Measurements from ENCODE around the gene GADD45B. TPM values are rescaled to one million over a fixed set of nuclear protein-coding genes. Genes with fewer than 3 reads are reported as not detected.

The GADD45B gene
- total RNA-seq, 1 experiment from 2014 or later: 16.2 TPM

DNA sequence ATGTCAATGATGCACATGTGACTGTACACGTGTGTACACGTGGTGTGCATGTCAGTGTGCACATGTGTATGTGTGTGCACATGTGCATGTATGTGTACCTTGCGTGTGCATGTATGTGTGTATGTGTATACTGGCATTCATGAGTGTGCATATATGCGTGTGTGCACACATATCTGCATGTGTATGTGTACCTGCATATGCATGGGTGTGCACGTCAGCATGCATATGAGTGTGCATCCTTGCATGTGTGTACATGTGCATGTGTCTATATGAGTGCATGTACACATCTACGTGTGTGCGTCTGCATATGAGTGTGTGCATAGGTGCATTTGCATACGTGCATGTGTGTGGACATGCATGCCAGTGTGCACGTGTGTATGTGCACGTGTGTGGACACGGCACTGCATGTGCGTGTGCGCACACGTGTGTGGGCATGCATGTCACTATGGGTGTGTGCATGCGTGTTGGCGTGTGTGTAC, 48.5 kb downstream of the GADD45B start:
- Histone ChIP-seq H3K9me3 (ENCODE audit: control insufficient read depth, low read depth, low read length) (no peaks in the 10 kb centered on the region), H3K14ac (ENCODE audit: insufficient read depth, low read length) (no peak overlapping the region), H4K8ac (replicated peaks; ENCODE audit: insufficient read length, low read depth, low read length) (peak overlapping the region; percentile 13), H3K4me1 (ENCODE audit: insufficient read depth, low read length) (peaks cover 2% of the 10 kb centered on the region; the same call in 1 of the 2 replicates), H2BK5ac (ENCODE audit: insufficient read length, low read length) (no peak overlapping the region), H3K4ac (ENCODE audit: low read depth, low read length) (no peak overlapping the region), H3K27ac (ENCODE audit: insufficient read length, low read depth, low read length) (no peak overlapping the region), H2BK12ac (ENCODE audit: insufficient read length, low read depth, low read length) (no peak overlapping the region), H2BK15ac (ENCODE audit: low read depth, low read length) (no peak overlapping the region), H4K5ac (ENCODE audit: insufficient read length, low read depth, low read length) (peak overlapping the region; percentile 14), H3K27me3 (ENCODE audit: insufficient read depth, low read length) (no peaks in the 10 kb centered on the region), H3K18ac (ENCODE audit: insufficient read length, low read depth, low read length) (no peak overlapping the region), H3K56ac (ENCODE audit: insufficient read length, low read depth, low read length) (no peak overlapping the region), H4K91ac (ENCODE audit: insufficient read length, low read depth, low read length) (no peak overlapping the region), H3K79me1 (ENCODE audit: insufficient read depth, low read depth, low read length, poor library complexity, severe bottlenecking) (no peaks in the 10 kb centered on the region), H4K20me1 (ENCODE audit: control insufficient read depth, insufficient read depth, insufficient read length) (peaks cover 4% of the 10 kb centered on the region), H3K23me2 (ENCODE audit: insufficient read length, low read depth, low read length, poor library complexity, severe bottlenecking) (no peaks in the 10 kb centered on the region), H2AFZ (ENCODE audit: low read length) (no peak overlapping the region), H3T11ph (ENCODE audit: low read length) (no peak overlapping the region), H3K79me2 (ENCODE audit: insufficient read depth, low read length) (no peaks in the 10 kb centered on the region), H2BK20ac (ENCODE audit: low read depth, low read length, poor library complexity, severe bottlenecking) (no peak overlapping the region), H3K4me2 (ENCODE audit: insufficient read depth, insufficient read length, low read length) (no peak overlapping the region), H3K9ac (ENCODE audit: extremely low read depth, insufficient read length, low read length) (no peak overlapping the region), H2AK5ac (ENCODE audit: insufficient read length, low read length) (no peak overlapping the region), H3K23ac (ENCODE audit: insufficient read length, low read depth, low read length) (no peak overlapping the region), H2BK120ac (ENCODE audit: low read depth, low read length, poor library complexity, severe bottlenecking) (no peak overlapping the region)
- H3K4me1 Mint-ChIP-seq: peaks cover 6 to 21% of the 10 kb centered on the region in 2 experiments; a peak in 3 of 4 replicates
- no peaks in the 10 kb centered on the region for H3K27me3 Mint-ChIP-seq (ENCODE audit: low read depth)
- H3K9me3 Mint-ChIP-seq: no peaks in the 10 kb centered on the region; a peak in 1 of 5 replicates
- no peak for DNase-seq
- H3K4me3 Mint-ChIP-seq: no peak overlapping the region
- H3K27ac Mint-ChIP-seq: peak overlapping the region in 2 of 3 experiments; percentile 69 to 92; a peak in 3 of 7 replicates
- WGBS (ENCODE audit: extremely low coverage, insufficient read length, low lambda C conversion rate): no CpG with 5 or more reads among the region's 16 CpGs
- TF ChIP-seq, protein P1, sequence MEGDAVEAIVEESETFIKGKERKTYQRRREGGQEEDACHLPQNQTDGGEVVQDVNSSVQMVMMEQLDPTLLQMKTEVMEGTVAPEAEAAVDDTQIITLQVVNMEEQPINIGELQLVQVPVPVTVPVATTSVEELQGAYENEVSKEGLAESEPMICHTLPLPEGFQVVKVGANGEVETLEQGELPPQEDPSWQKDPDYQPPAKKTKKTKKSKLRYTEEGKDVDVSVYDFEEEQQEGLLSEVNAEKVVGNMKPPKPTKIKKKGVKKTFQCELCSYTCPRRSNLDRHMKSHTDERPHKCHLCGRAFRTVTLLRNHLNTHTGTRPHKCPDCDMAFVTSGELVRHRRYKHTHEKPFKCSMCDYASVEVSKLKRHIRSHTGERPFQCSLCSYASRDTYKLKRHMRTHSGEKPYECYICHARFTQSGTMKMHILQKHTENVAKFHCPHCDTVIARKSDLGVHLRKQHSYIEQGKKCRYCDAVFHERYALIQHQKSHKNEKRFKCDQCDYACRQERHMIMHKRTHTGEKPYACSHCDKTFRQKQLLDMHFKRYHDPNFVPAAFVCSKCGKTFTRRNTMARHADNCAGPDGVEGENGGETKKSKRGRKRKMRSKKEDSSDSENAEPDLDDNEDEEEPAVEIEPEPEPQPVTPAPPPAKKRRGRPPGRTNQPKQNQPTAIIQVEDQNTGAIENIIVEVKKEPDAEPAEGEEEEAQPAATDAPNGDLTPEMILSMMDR (conservative IDR thresholded peaks at IDR 0.05): no peak
- H3K36me3 Mint-ChIP-seq (ENCODE audit: insufficient read depth in 1 of 3, low read depth in 3 of 3): no peaks in the 10 kb centered on the region

Measured in H9 (cell line).